Left hindlimb (tissue), 1 donor: ENCODE data around the gene TFAP2E.
"Not testable (repeated sequence)": the region's sequence is repeated elsewhere in the genome, so short reads cannot be mapped to it uniquely, and the experiment has no call there.

ENCODE experiments used
- DNase-seq: peaks from one replicate; pipeline ENCODE4 v3.0.0-alpha.2; 2018

Gene TFAP2E

DNA sequence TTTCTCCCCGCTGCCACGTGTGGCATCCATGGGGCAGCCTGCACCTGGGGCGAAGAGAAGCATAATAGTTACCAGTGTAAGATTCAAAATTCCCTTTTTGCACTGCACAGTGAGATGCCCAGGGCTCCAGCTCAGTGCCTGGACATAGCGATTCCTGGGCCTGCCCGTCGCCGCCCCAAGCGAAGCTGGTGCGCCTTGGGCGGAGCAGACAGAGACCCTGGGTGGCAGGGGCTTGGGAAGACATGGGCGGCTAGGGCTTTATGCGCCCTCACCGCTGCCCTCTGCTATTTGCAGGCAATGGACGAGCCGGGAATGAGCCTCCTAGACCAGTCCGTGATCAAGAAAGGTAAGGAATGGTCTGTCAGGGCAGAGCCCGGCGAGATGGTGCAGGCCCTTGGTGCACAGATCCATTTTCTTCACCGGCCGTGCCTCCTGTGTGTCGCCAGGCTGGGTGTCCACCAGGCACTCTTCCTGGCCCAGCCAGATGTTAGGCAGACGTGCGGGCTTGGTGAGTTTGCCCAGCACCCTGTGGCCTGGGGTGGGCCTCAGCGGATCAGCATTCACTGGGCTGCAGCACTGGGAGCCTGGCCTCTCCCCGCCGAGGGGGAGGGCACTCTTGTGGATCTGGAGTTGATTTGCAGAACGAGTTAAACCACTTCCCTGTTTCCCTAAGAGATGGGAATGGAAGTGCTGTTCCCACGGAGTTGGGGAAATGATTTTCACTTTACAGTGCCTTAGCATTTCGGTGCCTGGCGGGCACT, 1.7 kb downstream of the TFAP2E start:
- peak; percentile 18 for DNase-seq

DNA sequence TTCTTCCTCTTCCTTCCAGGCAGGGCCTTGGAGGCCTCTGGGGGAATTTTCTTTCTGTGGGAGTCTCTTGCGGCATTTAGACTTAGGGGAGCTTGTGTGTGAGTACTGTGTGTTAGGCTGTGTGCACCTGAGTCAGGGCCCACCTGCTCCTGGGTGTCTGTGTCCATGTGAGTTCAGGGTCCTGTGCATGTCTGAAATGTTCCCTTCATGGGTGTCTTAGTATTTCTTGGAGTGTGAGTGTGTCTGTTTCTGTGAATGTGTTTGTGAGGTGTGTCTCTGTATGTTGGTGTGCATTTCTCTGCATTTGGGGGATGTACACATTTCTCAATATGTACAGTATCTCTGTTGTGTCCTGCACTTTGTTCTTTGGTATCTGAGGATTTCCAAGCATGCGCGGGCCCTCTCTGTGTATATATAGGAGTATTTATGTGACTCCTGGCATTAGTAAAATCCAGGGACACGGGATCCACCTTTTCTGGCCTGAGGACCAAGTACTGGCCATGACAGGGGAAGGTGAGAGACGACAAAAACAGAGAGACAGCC, 2.4 kb downstream of the TFAP2E start:
- DNase-seq, result no peak

DNA sequence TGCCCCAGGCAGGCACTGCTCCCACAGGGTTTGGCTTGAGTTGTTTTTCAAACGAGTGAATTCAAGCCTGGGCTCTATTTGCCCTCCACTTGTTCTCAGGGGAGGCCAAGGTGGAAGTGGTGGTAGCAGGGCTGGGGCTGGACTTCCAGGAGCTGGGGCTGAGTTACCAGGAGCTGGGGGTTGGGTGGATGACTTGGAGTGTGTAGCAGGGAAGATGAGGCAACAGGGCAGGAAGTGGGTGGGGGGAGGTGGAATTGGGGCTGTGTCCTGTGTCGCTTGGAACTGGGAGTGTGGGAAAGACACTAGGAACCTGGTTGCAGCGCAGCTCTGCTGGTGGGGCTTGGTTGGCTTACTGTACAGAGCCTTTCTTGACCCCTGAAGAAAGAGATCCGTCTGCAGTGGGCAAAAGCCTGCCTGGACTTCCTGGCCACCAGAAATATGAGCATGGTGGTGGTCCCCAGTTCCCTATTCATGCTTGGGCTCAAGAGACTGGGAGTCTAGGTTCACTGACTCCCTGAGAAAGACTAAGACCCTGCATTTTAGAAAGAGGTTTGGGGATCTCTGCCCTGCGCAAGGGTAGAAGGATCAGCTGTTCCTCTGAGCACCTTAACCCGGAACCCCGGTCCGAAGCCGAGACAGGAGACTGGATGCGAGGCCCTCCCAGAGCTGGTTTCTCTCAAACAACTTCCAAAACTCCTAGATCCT, 3.1 kb downstream of the TFAP2E start:
- no peak for DNase-seq

DNA sequence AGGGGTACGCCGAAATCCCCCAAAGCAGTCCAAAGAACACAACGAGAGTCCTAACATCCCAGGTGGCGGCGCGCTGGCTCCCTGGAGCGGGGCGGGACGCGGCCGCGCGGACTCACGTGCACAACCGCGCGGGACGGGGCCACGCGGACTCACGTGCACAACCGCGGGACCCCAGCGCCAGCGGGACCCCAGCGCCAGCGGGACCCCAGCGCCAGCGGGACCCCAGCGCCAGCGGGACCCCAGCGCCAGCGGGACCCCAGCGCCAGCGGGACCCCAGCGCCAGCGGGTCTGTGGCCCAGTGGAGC, 3.6 kb downstream of the TFAP2E start:
- not testable (repeated sequence) for DNase-seq

DNA sequence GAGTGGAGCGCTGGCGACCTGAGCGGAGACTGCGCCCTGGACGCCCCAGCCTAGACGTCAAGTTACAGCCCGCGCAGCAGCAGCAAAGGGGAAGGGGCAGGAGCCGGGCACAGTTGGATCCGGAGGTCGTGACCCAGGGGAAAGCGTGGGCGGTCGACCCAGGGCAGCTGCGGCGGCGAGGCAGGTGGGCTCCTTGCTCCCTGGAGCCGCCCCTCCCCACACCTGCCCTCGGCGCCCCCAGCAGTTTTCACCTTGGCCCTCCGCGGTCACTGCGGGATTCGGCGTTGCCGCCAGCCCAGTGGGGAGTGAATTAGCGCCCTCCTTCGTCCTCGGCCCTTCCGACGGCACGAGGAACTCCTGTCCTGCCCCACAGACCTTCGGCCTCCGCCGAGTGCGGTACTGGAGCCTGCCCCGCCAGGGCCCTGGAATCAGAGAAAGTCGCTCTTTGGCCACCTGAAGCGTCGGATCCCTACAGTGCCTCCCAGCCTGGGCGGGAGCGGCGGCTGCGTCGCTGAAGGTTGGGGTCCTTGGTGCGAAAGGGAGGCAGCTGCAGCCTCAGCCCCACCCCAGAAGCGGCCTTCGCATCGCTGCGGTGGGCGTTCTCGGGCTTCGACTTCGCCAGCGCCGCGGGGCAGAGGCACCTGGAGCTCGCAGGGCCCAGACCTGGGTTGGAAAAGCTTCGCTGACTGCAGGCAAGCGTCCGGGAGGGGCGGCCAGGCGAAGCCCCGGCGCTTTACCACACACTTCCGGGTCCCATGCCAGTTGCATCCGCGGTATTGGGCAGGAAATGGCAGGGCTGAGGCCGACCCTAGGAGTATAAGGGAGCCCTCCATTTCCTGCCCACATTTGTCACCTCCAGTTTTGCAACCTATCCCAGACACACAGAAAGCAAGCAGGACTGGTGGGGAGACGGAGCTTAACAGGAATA, 4.2 kb downstream of the TFAP2E start:
- peak; percentile 30 for DNase-seq

DNA sequence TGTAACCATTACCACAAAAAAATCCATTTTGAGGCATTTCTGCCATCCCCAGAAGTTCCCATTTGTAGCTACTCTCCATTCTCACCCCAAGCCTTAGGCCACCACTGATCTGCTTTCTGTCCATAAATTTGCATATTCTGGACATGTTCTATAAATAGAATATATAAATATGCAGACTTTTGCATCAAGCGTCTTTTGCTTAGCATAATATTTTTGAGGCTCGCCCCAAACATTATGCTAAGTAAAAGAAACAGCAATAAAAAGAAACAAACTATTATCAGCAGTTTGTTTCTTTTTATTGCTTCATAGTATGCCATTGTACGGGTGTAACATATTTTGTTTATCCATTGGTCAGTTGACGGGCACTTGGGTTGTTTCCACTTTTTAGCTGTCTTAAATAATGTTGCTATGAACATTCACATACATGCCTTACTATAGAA, 7.9 kb downstream of the TFAP2E start:
- DNase-seq, result no peak

DNA sequence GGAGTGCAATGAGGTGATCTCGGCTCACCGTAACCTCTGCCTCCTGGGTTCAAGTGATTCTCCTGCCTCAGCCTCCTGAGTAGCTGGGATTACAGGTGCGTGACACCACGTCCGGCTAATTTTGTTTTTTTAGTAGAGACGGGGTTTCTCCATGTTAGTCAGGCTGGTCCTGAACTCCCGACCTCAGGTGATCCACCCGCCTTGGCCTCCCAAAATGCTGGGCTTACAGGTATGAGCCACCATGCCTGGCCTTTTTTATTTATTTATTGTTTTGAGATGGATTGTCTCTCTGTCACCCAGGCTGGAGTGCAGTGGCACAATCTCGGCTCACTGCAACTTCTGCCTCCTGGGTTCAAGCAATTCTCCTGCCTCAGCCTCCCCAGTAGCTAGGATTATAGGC, 8.5 kb downstream of the TFAP2E start:
- DNase-seq, result not testable (repeated sequence)

DNA sequence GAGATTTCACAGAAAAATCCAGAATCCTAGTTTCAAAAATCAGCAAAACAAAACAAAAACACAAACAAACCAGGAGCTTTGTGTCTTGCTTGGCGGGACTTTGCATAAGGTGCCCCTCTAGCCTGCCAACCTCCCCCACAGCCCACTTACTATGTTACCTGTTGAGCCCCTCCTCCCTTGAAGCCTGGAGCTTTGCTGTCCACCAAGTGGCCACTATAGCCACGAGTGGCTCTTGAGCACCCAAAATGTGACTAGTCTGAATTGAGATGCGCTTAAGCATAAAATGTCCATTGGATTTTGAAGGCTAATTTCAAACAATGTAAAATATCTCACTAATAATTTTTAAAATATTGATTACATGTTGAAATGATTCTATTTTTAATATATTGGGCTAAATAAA, 12.2 kb downstream of the TFAP2E start:
- DNase-seq, result no peak

DNA sequence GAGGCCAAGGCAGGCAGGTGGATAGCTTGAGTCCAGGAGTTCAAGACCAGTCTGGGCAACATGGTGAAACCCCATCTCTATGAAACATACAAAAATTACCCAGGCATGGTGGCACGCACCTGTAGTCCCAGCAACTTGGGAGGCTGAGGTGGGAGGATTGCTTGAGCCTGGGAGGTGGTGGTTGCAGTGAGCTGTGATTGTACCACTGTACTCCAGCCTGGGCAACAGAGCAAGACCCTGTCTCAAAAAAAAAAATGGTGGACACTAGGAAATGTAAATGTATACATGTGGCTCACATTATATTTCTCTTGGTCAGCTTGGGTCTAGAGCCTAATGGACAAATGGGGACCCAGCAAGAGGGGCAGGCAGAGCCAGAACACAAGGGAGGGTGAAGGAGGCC, 12.7 kb downstream of the TFAP2E start:
- not testable (repeated sequence) for DNase-seq

DNA sequence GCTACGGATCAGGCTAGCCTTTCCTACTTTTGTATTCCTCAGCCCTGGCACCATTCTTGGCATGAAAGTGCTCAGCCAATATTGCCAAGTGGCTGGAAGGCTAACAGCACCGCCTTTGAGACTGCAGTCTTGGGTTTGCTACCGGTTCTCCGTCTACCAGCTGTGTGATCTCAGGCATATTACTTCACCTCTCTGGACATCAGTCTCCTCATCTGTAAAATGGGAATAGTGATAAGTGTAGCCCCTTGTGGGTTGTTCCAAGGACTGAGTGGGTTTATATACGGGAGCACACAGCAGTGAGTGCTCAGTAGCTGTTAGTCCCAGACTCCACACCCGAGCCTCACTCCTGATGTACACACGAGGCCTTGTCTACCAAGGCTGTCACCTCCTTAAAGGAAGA, 13.7 kb downstream of the TFAP2E start:
- no peak for DNase-seq

DNA sequence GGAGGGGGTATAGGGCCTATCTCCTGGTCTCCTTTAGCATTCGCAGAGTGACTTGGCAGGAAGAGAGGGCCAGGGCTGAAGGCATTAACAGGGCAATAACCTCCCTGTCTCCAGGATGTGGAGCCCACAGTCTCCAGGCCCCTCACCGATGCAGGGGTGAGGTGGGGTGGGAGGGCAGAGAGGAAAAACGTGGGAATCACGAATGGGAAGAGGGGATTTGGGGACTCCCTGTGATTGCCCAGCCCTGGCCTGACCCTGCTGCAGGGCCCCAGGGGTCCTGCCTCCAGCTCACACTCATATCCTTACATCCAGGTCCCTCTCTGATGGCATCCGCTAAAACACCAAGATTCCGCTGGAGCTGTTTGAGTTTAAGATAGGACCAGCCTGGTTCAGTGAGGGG, 14.6 kb downstream of the TFAP2E start:
- DNase-seq, result no peak

DNA sequence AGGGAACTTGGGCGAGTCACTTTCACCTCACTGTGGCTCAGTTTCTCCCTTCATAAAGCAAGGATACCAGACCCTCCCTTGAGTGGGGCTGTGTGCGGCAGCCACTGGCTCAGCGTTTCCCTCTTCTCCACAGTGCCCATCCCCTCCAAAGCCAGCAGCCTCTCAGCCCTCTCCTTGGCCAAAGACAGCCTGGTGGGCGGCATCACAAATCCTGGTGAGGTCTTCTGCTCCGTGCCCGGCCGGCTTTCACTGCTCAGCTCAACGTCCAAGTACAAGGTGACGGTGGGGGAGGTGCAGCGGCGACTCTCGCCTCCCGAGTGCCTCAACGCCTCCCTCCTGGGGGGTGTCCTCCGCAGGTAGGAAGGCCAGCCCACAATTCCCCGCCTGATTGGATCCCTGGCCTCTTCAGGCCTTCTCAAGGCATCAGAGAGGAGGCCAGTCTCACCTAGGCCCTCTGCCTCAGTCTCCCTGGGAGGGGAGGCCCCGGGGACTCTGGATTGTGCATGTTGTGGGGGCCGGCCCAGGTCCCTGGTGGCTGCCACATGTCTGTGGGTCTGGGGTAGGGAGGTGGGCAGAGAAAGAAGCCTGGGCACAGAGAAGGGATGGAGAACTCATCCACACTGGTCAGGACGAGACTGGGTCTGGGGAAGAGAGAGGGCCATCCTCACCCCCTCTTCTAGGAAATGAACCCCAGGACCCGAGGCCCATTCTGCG, 15.2 kb downstream of the TFAP2E start:
- no peak for DNase-seq

DNA sequence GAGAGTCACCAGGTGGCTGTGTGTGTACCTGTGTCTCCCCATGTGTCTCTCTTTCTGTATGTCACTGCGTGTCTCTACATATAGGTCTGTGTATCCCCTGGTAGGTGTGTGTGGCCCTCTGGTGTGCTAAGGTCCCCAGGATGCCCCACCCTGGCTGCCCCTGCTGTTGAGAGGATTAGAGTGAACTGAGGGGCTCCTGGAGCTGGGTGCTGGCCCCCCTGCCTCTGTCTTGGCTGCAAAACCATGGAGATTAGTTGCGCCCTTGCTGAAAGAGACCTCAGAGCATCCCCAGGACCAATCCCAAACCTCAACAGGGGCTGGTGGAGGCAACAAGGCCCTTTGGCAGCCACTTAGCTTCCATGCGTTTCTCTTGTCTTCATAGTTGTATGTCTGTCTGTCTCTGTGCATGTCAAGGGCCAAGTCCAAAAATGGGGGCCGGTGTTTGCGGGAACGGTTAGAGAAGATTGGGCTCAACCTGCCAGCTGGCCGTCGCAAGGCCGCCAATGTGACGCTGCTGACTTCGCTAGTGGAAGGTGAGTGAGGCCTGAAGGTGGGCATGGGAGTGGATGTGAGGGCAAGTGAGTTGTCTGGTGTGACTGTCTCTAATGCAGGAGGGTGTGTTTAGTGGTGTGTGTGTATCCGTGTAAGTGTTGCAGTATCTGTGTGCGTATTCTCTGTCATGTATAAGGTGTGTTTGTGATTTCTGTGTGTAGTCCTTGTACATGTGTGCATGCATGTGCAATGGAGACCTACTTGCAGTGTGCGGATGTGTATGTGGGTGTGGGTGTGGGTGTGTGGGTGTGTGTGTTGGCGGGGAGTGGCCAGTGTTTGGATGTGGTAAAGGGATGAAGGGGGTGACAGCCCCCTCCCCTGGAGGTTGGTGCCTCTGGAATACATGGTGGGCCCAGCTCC, 16.7 kb downstream of the TFAP2E start:
- DNase-seq, result no peak

DNA sequence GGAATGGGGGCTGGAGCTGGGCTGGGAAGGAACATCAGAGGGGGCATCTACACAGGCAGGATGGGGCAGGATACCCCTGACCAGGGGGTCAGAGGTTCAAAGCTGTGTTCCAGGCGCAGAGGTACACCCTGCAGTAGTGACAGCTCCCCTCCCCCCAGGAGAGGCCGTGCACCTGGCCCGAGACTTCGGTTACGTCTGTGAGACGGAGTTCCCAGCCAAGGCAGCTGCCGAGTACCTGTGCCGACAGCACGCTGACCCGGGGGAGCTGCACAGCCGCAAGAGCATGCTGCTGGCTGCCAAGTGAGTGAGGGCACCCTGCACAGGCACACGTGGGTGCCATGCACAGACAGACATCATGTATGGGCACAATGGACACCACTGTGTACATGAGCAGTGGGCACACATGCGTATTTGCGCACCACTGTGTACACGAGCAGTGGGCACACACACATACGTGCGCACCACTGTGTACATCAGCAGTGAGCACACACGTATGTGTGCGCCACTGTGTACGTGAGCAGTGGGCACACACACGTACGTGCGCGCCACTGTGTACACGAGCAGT, 17.4 kb downstream of the TFAP2E start:
- no peak for DNase-seq

DNA sequence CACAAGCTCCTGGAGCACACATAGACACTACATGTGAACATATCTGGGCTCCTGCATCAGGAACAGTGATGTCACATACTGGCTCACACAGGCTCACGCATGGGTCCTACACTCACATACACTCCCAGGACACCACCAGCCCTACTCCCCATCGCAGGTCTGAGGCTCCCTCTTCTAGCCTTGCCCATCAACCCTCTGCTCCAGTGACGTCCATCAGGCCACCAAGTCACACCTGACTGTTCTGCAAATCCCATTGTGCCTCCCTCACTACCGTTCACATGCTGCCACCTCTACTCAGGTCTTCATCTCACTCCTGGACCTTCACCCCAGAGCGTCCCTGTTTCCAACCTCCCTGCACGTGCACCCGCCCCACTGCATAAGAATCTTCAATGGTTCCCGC, 18.1 kb downstream of the TFAP2E start:
- no peak for DNase-seq

DNA sequence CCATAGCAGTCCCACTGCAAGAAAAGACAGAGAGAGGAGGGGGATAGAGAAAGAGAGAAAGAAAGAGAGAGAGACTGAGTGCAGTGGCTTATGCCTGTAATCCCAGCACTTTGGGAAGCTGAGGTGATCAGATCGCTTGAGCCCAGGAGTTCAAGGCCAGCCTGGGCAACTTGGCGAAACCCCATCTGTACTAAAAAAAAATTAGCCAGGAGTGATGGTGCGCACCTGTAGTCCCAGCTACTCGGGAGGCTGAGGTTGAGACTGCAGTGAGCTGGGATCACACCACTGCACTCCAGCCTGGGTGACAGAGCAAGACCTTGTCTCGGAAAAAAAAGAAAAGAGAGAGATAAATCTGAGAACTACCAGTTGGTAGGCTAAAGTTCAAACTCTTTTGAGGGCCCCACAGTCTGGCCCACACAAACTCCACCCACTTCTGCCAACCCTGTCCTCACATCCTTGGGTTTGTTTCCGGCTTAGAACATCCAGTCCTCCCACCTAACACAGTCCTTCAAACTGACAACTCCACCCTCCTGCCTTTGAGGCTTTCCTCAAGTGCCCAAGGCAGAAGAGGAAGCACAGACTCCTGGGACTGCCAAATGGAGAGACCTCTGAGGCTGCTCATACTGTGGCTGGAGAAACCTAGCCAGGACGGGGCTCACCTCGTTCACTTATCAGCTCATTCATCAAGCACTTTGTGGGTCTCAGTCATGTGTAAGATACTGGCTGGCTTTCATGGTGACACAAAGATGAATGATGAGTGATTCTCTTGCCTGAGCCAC, 20.1 kb downstream of the TFAP2E start:
- no peak for DNase-seq

DNA sequence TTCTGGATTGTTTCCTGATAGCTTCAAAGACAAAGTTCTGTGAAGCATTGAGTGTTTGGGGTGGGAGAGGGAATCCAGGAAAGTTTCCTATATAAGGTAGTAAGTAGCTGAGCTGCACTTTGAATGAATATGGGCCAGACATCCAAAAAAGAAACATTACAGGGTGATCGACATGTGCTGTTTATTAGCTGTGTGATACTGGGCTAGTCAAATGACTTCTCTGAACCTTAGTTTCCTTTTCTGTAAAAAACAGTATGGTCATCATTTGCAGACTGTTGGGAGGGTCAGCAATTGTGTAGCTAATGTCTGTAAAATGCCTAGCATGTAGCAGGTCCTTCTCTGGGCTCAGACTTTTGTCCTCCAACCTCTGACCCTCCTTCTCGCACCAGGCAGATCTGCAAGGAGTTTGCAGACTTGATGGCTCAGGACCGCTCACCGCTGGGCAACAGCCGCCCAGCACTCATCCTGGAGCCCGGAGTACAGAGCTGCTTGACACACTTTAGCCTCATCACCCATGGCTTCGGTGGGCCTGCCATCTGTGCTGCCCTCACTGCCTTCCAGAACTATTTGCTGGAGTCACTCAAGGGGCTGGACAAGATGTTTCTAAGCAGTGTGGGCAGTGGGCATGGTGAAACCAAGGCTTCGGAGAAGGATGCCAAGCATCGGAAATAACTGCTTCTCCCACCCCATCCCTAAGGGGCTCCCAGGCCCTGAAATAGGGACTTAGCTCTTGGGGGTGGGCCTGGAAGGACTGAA, 21.1 kb downstream of the TFAP2E start:
- DNase-seq, result no peak

DNA sequence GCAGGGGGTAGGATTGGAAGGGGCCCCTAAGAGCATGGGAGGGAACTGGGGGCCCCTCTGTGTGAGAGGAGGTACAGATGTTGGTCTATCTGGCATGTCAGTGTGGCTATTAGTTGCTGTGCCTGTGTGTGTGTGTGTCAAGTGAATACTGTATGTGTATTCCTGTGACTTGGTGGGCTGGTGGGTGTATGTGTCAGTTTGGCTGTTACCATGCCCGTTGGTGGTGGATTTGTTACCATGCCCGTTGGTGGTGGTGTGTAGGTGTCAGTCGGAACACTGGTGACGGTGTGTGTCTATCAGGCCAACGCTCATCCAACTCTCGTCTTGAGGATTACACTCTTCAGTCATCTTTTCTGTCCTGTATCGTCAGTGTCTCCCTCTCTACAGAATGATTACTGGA, 22.6 kb downstream of the TFAP2E start:
- no peak for DNase-seq

DNA sequence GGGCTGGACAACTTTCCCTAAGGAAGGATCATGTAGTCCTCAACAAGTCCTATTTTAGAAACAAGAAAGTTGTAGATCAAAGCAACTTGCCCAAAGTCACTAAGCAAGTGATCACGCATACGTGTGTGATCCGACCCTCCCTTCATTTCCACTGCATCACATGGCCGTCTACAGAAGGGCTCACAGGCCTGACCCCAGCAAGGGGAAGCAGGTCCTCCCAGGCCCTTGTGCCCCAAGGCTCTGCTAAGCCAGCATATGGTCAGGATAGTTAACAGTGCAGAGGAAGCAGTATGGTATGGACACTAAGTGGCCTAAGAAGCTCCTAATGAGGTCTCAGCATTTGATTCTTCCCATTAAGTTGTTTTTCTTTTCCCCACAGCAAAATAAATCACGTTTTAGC, 24.8 kb downstream of the TFAP2E start:
- DNase-seq, result no peak

DNA sequence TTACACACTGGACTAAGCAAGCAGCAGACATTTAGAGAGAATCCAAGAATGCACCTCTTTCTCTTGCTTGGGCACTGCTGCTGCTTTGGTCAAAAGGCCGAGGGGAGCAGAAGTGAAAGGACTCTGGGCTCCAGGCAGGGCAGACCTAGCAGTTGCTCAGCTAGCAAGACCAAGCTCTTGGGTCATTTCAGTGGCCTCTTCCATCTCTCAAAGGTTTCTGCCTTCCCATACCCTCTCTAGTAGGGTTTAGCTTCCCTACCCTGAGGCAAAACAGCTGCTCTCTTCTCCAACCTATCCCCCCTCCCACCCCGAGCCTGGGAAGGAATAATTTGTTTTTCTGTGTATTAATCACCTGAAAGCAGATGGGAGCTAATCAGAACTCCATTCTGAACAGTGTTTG, 25.8 kb downstream of the TFAP2E start:
- DNase-seq, result no peak
